H1 (cell line): ENCODE results near the gene ZMIZ1. TPM values are rescaled to one million over a fixed set of nuclear protein-coding genes. Genes with fewer than 3 reads are reported as not detected.

Experiments
- CTCF ChIA-PET: fragments of 300-600 bp; sonication (Branson Sonifier 250); formaldehyde crosslinking; loops from one replicate; lab custom pipeline; 2021; ENCODE audit not compliant: partially characterized antibody; lab: Charles Lee
- POLR2A ChIA-PET: fragments of 300-600 bp; sonication (Branson Sonifier 250); formaldehyde crosslinking; loops from one replicate; lab custom pipeline; 2021; ENCODE audit warnings: inconsistent platforms; ENCODE audit not compliant: partially characterized antibody; lab: Charles Lee
- DNase-seq, 2 experiments: peaks; one replicate each; pipeline versions ENCODE4 v3.0.0 to v3.0.0-alpha.2; 2010 to 2022; ENCODE audit warnings: low spot score in 2 of 2, low read depth in 1 of 2, mixed read lengths in 1 of 2
- FAIRE-seq: peaks from 2 replicates; lab custom pipeline; 2011; peaks lifted over from hg19 to GRCh38; lab: Jason Lieb, UNC
- H2AFZ ChIP-seq: 2 replicates; pipeline ENCODE4 v1.8.1; 2012; ENCODE audit warnings: low read length, inconsistent platforms
- H2AK5ac ChIP-seq: 2 replicates; pipeline ENCODE4 v1.6.1; 2013; ENCODE audit warnings: low read depth, low read length
- H2BK120ac ChIP-seq: replicated peaks from 2 replicates; pipeline ENCODE3; 2013; ENCODE audit warnings: low read depth, low read length, inconsistent platforms
- H2BK12ac ChIP-seq: 2 replicates; pipeline ENCODE4 v1.6.1; 2013; ENCODE audit warnings: low read depth, low read length
- H2BK15ac ChIP-seq: 2 replicates; pipeline ENCODE4 v1.6.1; 2013; ENCODE audit warnings: low read length
- H2BK20ac ChIP-seq: 2 replicates; pipeline ENCODE4 v1.6.1; 2013; ENCODE audit warnings: low read length
- H2BK5ac ChIP-seq: 2 replicates; pipeline ENCODE4 v1.6.1; 2013; ENCODE audit warnings: low read depth, low read length
- H3K14ac ChIP-seq: 2 replicates; pipeline ENCODE4 v1.6.1; 2013; ENCODE audit warnings: inconsistent platforms; ENCODE audit not compliant: insufficient read length
- H3K18ac ChIP-seq: 2 replicates; pipeline ENCODE4 v1.6.1; 2013; ENCODE audit warnings: low read length; ENCODE audit errors: extremely low read depth
- H3K23ac ChIP-seq: 2 replicates; pipeline ENCODE4 v1.6.1; 2013; ENCODE audit warnings: inconsistent platforms; ENCODE audit not compliant: insufficient read length
- H3K23me2 ChIP-seq: 2 replicates; pipeline ENCODE4 v1.6.1; 2013; ENCODE audit warnings: low read depth, low read length
- H3K27ac ChIP-seq: 2 replicates; pipeline ENCODE4 v1.6.1; 2011; ENCODE audit warnings: low read depth, low read length, inconsistent platforms
- H3K27me3 ChIP-seq, 4 experiments: replicated peaks in 1 of 4; 1 replicate in 1 of 4; 2 replicates in 3 of 4; pipeline versions ENCODE4 v1.6.1 to v1.8.1; 2011 to 2013; ENCODE audit warnings: low read length in 3 of 4, mild to moderate bottlenecking in 3 of 4, inconsistent platforms in 2 of 4, mixed read lengths in 2 of 4, moderate library complexity in 1 of 4; ENCODE audit not compliant: control insufficient read depth in 3 of 4, insufficient read depth in 3 of 4; ENCODE audit errors: extremely low read depth in 1 of 4
- H3K36me3 ChIP-seq, 4 experiments: 2 replicates each; pipeline versions ENCODE4 v1.6.1 to v1.8.1; 2011 to 2013; ENCODE audit warnings: mild to moderate bottlenecking in 4 of 4, low read length in 3 of 4, moderate library complexity in 2 of 4, control low read depth in 1 of 4, inconsistent platforms in 1 of 4; ENCODE audit not compliant: insufficient read depth in 4 of 4, control insufficient read depth in 2 of 4
- H3K4ac ChIP-seq: replicated peaks from 2 replicates; pipeline ENCODE3; 2013; ENCODE audit warnings: low read length, low read depth, mixed read lengths, inconsistent platforms; ENCODE audit not compliant: insufficient read length
- H3K4me1 ChIP-seq, 4 experiments: replicated peaks in 1 of 4; 1 replicate in 1 of 4; 2 replicates in 3 of 4; pipeline versions ENCODE4 v1.6.1 to v1.8.1; 2011 to 2013; ENCODE audit warnings: low read length in 3 of 4, inconsistent platforms in 2 of 4, mixed read lengths in 1 of 4; ENCODE audit not compliant: insufficient read depth in 4 of 4, control insufficient read depth in 3 of 4
- H3K4me2 ChIP-seq, 2 experiments: 2 replicates each; pipeline versions ENCODE4 v1.6.1 to v1.8.1; 2011 to 2013; ENCODE audit warnings: low read depth in 2 of 2, low read length in 2 of 2, control low read depth in 1 of 2, inconsistent platforms in 1 of 2, mild to moderate bottlenecking in 1 of 2; ENCODE audit not compliant: insufficient read depth in 1 of 2
- H3K4me3 ChIP-seq, 4 experiments: fragments of 200-600, 300-600 bp in 1 of 4; sonication (generic), shearing (Covaris generic), sonication (Bioruptor Twin) in 1 of 4; 2 replicates each; pipeline versions ENCODE4 v1.5.1 to v1.8.1; 2011 to 2016; ENCODE audit warnings: low read length in 4 of 4, low read depth in 3 of 4, control low read depth in 2 of 4, inconsistent platforms in 2 of 4, mild to moderate bottlenecking in 2 of 4, mixed read lengths in 1 of 4, moderate library complexity in 1 of 4; ENCODE audit not compliant: insufficient read depth in 2 of 4; ENCODE audit errors: extremely low read depth in 1 of 4
- H3K56ac ChIP-seq: replicated peaks from 2 replicates; pipeline ENCODE3; 2013; ENCODE audit warnings: low read depth, mild to moderate bottlenecking, mixed read lengths, low read length, inconsistent platforms; ENCODE audit not compliant: insufficient read length
- H3K79me1 ChIP-seq: 2 replicates; pipeline ENCODE4 v1.6.1; 2013; ENCODE audit warnings: low read depth, low read length, control low read depth
- H3K79me2 ChIP-seq, 2 experiments: 2 replicates each; pipeline versions ENCODE4 v1.6.1 to v1.8.1; 2012 to 2013; ENCODE audit warnings: low read length in 2 of 2, mild to moderate bottlenecking in 2 of 2, inconsistent platforms in 1 of 2; ENCODE audit not compliant: insufficient read depth in 2 of 2, control insufficient read depth in 1 of 2
- H3K9ac ChIP-seq, 4 experiments: replicated peaks in 1 of 4; 1 replicate in 1 of 4; 2 replicates in 3 of 4; pipeline versions ENCODE4 v1.6.1 to v1.8.1; 2011 to 2013; ENCODE audit warnings: low read depth in 3 of 4, low read length in 3 of 4, control low read depth in 2 of 4, mild to moderate bottlenecking in 2 of 4, moderate library complexity in 2 of 4, inconsistent platforms in 1 of 4; ENCODE audit errors: extremely low read depth in 1 of 4
- H3K9me3 ChIP-seq, 2 experiments: 2 replicates each; pipeline versions ENCODE4 v1.6.1 to v1.8.1; 2012 to 2013; ENCODE audit warnings: mild to moderate bottlenecking in 2 of 2, moderate library complexity in 2 of 2, control low read depth in 1 of 2, inconsistent platforms in 1 of 2, low read depth in 1 of 2, low read length in 1 of 2, mixed read lengths in 1 of 2; ENCODE audit not compliant: insufficient read depth in 2 of 2
- H4K20me1 ChIP-seq, 2 experiments: replicated peaks in 1 of 2; 2 replicates each; pipeline versions ENCODE3 to v1.8.1; 2011 to 2013; ENCODE audit warnings: inconsistent platforms in 2 of 2, low read length in 2 of 2, mild to moderate bottlenecking in 1 of 2; ENCODE audit not compliant: insufficient read depth in 2 of 2, control insufficient read depth in 1 of 2
- H4K5ac ChIP-seq: 2 replicates; pipeline ENCODE4 v1.6.1; 2013; ENCODE audit warnings: low read length, low read depth, mixed read lengths, inconsistent platforms; ENCODE audit not compliant: insufficient read length
- H4K8ac ChIP-seq: 2 replicates; pipeline ENCODE4 v1.8.0; 2013; ENCODE audit warnings: mild to moderate bottlenecking, moderate library complexity, low read length, inconsistent platforms; ENCODE audit not compliant: insufficient read depth; ENCODE audit errors: extremely low read depth
- H4K91ac ChIP-seq: replicated peaks from 2 replicates; pipeline ENCODE3; 2013; ENCODE audit warnings: low read length, mixed read lengths, inconsistent platforms; ENCODE audit not compliant: insufficient read length
- ATF2 ChIP-seq: IDR thresholded peaks from 2 replicates; pipeline ENCODE4 v1.6.1; 2012; ENCODE audit warnings: low read length, inconsistent platforms
- BCL11A ChIP-seq, 2 experiments: IDR thresholded peaks; one replicate each; pipeline ENCODE4 v1.6.1; 2011; ENCODE audit warnings: low read depth in 2 of 2, low read length in 2 of 2, mild to moderate bottlenecking in 2 of 2
- CBX8 ChIP-seq: fragments of 300-800, 300-1000 bp; sonication (generic); IDR thresholded peaks from 2 replicates; pipeline ENCODE4 v1.7.1; 2016; ENCODE audit warnings: low read depth, low read length, borderline replicate concordance
- CTCF ChIP-seq, 3 experiments: IDR thresholded peaks; 1 replicate in 2 of 3; 2 replicates in 1 of 3; pipeline versions ENCODE4 v1.5.1 to v1.6.1; 2011; ENCODE audit warnings: low read length in 3 of 3, mild to moderate bottlenecking in 3 of 3, inconsistent platforms in 2 of 3, low read depth in 1 of 3, moderate library complexity in 1 of 3; ENCODE audit not compliant: insufficient read depth in 1 of 3; ENCODE audit errors: control extremely low read depth in 1 of 3
- NANOG ChIP-seq: IDR thresholded peaks from 2 replicates; pipeline ENCODE4 v1.6.1; 2011; ENCODE audit warnings: low read length, low read depth, mild to moderate bottlenecking, inconsistent platforms; ENCODE audit not compliant: insufficient read depth, poor library complexity, severe bottlenecking
- POLR2AphosphoS5 ChIP-seq: IDR thresholded peaks from 2 replicates; pipeline ENCODE4 v1.6.1; 2011; ENCODE audit warnings: low read depth, low read length
- SP1 ChIP-seq: IDR thresholded peaks from 2 replicates; pipeline ENCODE4 v1.6.1; 2011; ENCODE audit warnings: low read depth, low read length
- TAF1 ChIP-seq: IDR thresholded peaks from 2 replicates; pipeline ENCODE4 v1.6.1; 2011; ENCODE audit warnings: mild to moderate bottlenecking, low read depth, low read length
- WGBS, 2 experiments: shearing (Covaris generic) in 1 of 2; methylation state at CpG; one replicate each; pipeline versions ENCODE4 v1.1.6 to v1.1.7; 2013 to 2015; ENCODE audit warnings: low lambda C conversion rate in 2 of 2, mixed read lengths in 2 of 2, inconsistent platforms in 1 of 2, low coverage in 1 of 2, missing lambda C conversion rate in 1 of 2; ENCODE audit not compliant: insufficient replicate concordance in 2 of 2, insufficient coverage in 1 of 2, insufficient read length in 1 of 2; ENCODE audit errors: extremely low coverage in 1 of 2, missing lambda C conversion rate in 1 of 2; 5-methylcytosine and 5-hydroxymethylcytosine counted together
- polyA plus RNA-seq, 7 experiments: library from polyadenylated mRNA; depleted of rRNA in 3 of 7; stranded (reverse) in 5 of 7; unstranded in 2 of 7; fragments of >200 nt in 5 of 7; fragments of 200-250 nt in 2 of 7; gene quantifications; 1 replicate in 5 of 7; 2 replicates in 1 of 7; 4 replicates in 1 of 7; pipeline versions ENCODE4 v1.2.1 to v1.2.3, GENCODE V29; 2011 to 2013; ENCODE audit warnings: missing spikeins in 2 of 7, mixed read lengths in 2 of 7
- total RNA-seq: library from RNA; stranded (reverse); fragmentation: NEBNext Ultra II Directional; extraction: Animal tissue kit (Norgen Biotek cat#: 25700); gene quantifications from 2 replicates; pipeline ENCODE4 v1.2.1, GENCODE V29; 2021
- TF ChIP-seq, protein P1 (sequence below): IDR thresholded peaks from 2 replicates; pipeline ENCODE4 v1.6.1; 2011; ENCODE audit warnings: low read depth, mild to moderate bottlenecking, low read length; ENCODE audit not compliant: insufficient read depth

The ZMIZ1 gene
- total and polyA plus RNA-seq, 2 of the 8 experiments (the other 6 are each of a cell fraction or from before 2014, with no cell fraction given): 8.1 to 28.0 TPM

DNA sequence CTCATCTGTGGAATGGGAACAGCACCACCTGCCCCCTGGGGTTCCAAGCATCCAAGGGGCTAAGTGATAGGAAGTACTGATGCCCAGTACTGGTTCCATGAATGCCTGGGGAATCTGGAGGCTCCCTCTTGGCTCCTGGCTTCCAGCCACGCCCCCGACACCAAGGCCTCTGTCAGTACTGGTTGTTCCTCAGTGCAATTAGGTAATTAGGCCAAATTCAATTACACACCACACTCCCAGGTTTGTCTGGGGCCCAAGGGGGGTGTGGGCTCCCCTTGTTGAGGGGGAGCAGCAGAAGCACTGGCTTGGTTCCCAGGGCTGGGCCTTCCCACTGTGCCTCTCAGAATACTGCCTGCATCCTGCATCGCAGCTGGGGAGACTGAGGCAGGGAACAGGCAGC lies 164.1 kb downstream of the ZMIZ1 start:
- H4K20me1 ChIP-seq: peaks cover 16 to 33% of the 10 kb centered on the region in 2 experiments
- no peaks in the 10 kb centered on the region for H3K36me3 ChIP-seq
- POLR2A ChIA-PET: interaction anchor here (0.8 to 1.2 kb wide), 2 partner anchors 14 to 60 kb away, joined by 3 read pairs; no protein-coding TSS in a partner anchor
- H3K4me2 ChIP-seq: no peak overlapping the region
- H2AK5ac ChIP-seq: no peak overlapping the region
- no peaks in the 10 kb centered on the region for H3K9me3 ChIP-seq
- no peak overlapping the region for H4K5ac ChIP-seq
- FAIRE-seq (no peak), DNase-seq (no peak)
- H3K27me3 ChIP-seq: peaks cover 12 to 36% (median 32%) of the 10 kb centered on the region in 4 experiments
- no peak overlapping the region for H3K9ac ChIP-seq
- H2BK12ac ChIP-seq: no peak overlapping the region
- 94% methylated on average over 3 of the region's 3 CpGs; no CpG with 5 or more reads in 1 of the 2 experiments for WGBS, 2 experiments
- H3K79me1 ChIP-seq: no peaks in the 10 kb centered on the region
- no peaks in the 10 kb centered on the region for H3K23me2 ChIP-seq
- no peaks in the 10 kb centered on the region for H3K79me2 ChIP-seq
- H3K14ac ChIP-seq: no peak overlapping the region
- H3K27ac ChIP-seq: no peak overlapping the region
- H3K23ac ChIP-seq: no peak overlapping the region
- H2BK20ac ChIP-seq: no peak overlapping the region
- H2AFZ ChIP-seq: no peak overlapping the region
- no peak overlapping the region for H2BK5ac ChIP-seq
- H3K4ac ChIP-seq: no peak overlapping the region
- no peak overlapping the region for H3K4me3 ChIP-seq
- no peak overlapping the region for H2BK120ac ChIP-seq
- H4K91ac ChIP-seq: no peak overlapping the region
- no peak overlapping the region for H2BK15ac ChIP-seq
- H3K56ac ChIP-seq: no peak overlapping the region
- CTCF ChIA-PET: interaction anchor here (0.6 kb wide), 2 partner anchors 270 to 506 kb away, joined by 3 read pairs; no protein-coding TSS in a partner anchor
- H3K4me1 ChIP-seq: peaks cover 9 to 41% (median 22%) of the 10 kb centered on the region in 4 experiments
- no peak overlapping the region for H4K8ac ChIP-seq
- no peak overlapping the region for H3K18ac ChIP-seq
- TF ChIP-seq SP1 (no peak), NANOG (no peak), ATF2 (no peak), CBX8 (no peak), TAF1 (no peak), CTCF (IDR thresholded peaks at IDR 0.05; ENCODE audit: control extremely low read depth in 1 of 3, insufficient read depth in 1 of 3, low read depth in 1 of 3, low read length in 3 of 3) (no peak), BCL11A (IDR thresholded peaks at IDR 0.05; ENCODE audit: low read depth in 2 of 2, low read length in 2 of 2) (no peak), POLR2AphosphoS5 (no peak)
- TF ChIP-seq, protein P1, sequence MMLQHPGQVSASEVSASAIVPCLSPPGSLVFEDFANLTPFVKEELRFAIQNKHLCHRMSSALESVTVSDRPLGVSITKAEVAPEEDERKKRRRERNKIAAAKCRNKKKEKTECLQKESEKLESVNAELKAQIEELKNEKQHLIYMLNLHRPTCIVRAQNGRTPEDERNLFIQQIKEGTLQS: no peak
